ENCODE results near the gene TTC38.
"Not testable (repeated sequence)": the region's sequence is repeated elsewhere in the genome, so short reads cannot be mapped to it uniquely, and the experiment has no call there.

Gene TTC38

DNA sequence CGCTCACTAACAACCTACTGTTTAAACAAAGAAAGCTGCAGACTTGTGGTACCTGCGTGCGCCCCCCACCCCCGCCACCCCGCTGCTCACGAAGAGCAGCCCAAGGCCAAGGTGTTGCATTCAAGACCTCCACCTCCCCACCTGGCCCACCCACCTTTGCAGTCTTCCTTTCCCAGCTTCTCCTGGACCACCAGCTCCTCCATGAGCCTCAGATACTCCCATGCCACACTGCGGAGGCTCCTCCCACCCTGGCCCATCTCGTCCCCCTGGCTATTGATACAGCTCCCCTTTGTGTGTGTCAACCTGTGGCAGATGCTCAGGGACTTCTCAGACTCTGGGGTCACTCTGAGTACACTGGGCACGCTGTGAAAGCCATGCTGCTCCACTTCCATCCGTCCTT lies 21.6 kb upstream of the TTC38 start:
- no peak for DNase-seq (ENCODE audit: low read depth)

DNA sequence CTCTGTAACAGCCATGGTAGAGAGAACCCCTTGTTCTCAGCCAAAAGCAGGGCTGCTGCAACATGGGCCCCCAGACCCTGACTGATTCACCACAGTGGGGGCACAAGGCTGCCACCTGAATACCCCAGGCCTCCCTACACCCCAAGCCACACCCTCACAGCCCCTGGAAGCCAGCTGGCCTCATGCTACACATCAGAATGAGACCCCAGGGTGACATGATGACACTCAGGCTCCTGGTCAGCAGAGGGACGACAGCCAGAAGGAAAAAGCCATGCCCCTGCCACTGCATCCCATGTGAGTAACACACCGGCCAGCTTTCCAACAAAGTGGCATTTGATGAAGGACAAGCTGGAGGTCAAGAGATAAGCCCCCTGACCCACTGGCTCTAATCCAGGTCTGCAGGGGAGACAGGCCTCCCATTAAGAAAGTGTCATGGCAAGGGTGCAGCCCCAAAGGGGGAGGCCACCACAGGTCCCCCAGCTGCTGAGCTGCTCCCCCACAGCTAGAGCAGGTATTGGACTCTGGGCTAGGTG lies 20.3 kb upstream of the TTC38 start:
- DNase-seq (ENCODE audit: low read depth): no peak

DNA sequence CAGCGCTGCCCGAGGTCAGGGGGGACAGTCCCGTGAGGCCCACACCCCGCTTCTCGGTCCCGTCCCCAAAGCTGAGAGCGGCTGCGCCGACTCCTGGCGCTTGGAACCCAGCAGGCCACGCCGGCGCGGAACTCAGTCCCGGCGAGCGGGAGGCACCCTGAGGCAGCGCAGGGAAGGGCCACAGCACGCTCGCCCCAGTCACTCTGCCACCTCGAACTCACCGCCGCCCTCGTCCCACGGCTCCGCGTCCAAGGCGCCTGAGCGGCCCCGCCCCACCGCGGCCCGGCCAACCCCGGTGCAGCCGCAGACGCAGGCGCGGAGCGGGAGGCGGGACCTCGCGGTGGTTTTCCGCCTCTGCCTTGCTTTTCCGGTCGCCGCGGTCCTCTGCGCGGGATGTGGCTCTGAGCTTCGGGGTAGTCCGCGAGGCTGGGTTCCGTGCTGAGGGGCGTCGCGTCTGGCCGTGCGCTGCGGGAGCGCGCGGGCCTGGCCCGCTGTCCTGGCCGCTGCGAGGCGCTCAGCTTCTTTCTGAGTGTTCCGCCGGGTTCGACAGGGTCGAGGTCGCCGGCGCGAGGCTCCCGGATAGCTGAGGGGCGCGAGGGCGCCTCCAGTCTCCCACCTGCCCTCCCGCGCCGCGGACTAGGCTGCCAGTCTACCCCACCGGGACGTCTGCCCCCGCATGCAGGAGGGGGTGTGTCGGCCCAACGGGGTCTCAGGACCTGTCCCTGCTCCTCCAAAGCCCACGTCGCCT lies 17.6 kb upstream of the TTC38 start, which contains the start of gene CDPF1:
CDPF1 (minus strand) TSS at position 259 of the 748 bp plus-strand sequence. CDS start 2,009 bp downstream, outside the sequence.
- DNase-seq (ENCODE audit: low read depth): peak; percentile 71

DNA sequence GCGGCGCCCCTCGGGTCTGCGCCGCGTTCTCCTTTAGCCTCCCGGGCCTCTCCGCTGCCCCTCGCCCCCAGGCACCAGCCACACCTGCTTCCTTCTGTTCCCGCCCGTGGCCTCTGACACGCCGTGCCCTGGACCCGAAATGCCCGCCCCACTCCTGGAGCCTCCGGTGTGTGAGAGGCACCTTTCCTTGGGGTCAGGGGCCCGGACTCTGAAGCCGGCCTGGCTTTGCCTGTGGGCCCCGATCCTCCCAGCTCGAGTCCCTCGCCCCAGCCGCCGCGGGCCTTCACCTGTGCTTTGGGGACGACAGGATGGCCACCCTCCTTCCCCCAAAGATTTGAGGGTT lies 17.1 kb upstream of the TTC38 start:
- DNase-seq (ENCODE audit: low read depth): no peak

- DNase-seq (ENCODE audit: low read depth): no peak
Observed at GRCh38 chr22:46251266-46251665, 16.5 kb upstream of the TTC38 start.

DNA sequence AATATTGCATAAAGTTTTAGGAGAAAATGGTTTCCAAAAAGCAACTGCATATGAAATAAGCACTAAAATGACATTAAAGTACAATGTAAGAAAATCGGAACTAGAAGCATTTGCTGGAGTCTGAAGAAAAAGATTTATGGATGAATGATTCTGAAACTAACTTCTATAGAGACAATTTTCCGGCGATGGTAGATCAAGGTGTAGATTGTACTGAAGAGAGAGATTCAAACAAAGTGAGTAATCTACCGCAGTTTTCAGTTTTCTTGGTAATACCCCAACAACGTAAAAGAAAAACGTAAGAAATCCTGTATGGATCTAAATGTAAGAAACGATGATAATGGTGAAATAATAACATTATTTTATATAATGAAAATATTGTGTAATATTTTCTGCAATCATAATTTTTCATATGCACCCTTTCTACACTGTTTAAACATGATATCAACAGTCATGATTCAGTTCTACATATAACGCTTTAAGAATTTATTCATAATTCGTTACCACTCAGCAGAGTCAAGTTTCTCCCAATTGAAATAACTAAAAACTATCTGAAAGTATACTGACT lies 15.9 kb upstream of the TTC38 start:
- no peak for DNase-seq (ENCODE audit: low read depth)

- peak; percentile 91 for DNase-seq (ENCODE audit: low read depth)
Observed at GRCh38 chr22:46256358-46256958, 11.3 kb upstream of the TTC38 start.

DNA sequence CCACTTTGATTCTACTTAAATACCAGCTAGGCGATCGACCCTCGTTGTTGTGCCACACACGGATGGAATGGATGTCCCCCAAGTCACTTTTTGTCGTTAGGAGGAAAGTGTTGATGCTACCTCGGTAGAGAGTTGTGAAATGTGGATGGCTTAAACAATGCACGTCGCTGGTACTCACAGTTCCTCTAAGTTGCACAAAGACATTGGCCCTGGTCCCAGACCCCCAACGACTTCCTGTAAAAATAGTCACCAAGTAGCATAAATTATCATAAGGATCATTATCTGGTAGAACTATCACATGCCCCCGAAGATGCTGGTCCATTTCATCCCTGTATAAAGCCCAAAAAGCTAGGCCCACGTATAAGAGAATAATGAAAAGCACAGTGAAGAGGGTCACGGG lies 8.4 kb upstream of the TTC38 start:
- DNase-seq (ENCODE audit: low read depth): no peak

DNA sequence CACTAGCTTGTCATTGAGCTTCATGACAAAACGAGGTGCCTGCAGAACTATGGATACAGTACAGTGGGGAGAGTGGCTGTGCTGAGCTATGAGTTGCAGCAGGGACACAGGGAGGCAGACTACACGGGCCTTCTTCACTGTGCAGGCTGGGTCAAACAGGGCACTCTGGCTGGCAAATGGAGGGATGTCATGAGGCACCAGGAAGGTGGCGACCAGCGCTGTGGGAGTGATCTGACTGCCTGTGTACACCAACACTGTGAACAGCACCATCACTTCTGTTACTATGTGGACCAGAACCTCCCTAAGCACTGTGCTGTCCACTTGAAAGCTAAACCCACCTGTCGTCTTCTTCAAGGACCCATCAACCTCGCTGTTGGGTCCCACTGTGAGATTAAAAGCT lies 7.8 kb upstream of the TTC38 start:
- DNase-seq (ENCODE audit: low read depth): no peak

DNA sequence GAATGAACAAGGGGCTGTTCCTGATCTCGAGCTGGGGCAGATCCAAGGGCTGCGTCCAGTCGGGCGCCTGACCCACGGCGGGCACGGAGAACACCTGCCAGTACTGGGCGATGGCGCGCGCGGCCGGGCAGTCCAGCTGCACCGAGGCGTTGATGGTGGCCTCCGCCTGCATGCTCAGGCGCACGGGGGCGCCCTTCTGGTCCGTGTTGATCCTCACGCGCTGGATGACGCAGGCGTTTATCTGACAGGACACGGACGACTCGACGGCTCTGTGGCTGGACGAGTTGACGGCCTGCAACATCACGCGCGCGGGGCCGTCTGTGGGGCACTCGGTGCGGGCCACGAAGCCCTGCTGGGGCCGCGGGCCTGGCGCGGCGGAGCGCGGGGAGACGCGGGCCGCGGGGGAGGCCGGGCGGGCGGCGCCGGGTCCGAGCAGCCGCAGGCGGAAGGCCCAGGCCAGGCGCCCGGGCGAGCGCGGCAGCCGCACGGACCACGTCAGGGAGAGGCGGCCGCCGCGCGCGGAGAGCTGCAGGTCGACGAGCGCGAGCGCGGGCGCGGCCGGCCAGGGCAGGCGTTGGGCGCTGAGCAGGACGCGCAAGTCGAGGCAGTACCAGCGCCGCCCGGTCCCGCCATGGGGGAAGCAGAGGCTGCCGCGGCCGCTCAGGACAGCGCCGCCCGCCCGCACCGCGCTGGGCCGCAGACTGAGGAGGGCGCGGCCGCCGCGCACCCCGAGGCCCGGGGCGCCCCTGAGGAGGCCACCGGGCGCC lies 5.2 kb upstream of the TTC38 start:
- DNase-seq (ENCODE audit: low read depth): peak; percentile 49

GRCh38 chr22:46263216-46263590 lies 4.6 kb upstream of the TTC38 start, which contains the start of gene PKDREJ:
Gene PKDREJ, minus strand, starts transcription at chr22:46263343. Its CDS starts 21 bp downstream, at chr22:46263322.
- no peak for DNase-seq (ENCODE audit: low read depth)

DNA sequence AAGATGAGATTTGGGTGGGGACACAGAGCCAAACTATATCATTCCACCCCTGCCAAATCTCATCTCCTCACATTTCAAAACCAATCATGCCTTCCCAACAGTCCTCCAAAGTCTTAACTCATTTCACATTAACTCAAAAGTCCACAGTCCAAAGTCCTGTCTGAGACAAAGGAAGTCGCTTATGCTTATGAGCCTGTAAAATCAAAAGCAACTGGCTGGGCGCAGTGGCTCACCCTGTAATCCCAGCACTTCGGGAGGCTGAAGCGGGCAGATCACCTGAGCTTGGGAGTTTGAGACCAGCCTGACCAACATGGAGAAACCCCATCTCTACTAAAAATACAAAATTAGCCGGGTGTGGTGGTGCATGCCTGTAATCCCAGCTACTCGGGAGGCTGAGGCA lies 3.3 kb upstream of the TTC38 start:
- DNase-seq (ENCODE audit: low read depth): not testable (repeated sequence)

GRCh38 chr22:46265627-46266026 lies 2.2 kb upstream of the TTC38 start:
- DNase-seq (ENCODE audit: low read depth): not testable (repeated sequence)

DNA sequence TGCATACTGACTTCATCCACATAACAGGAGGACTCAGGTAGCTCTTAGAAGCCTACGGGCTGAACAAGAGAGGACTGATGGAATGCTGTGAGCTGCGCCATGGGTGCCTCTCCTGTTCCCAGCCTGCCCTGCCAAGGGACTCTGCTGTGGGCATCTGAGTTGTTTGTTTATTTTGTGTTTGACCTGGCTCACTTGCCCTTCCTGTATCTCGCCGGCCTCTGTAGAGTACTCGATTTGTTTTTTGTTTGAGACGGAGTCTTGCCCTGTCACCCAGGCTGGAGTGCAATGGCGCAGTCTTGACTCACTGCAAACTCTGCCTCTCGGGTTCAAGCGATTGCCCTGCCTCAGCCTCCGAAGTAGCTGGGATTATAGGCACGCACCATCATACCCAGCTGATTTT lies 1.8 kb downstream of the TTC38 start:
- DNase-seq (ENCODE audit: low read depth): no peak

- no peak for DNase-seq (ENCODE audit: low read depth)
Observed at GRCh38 chr22:46272196-46272595, 4.4 kb downstream of the TTC38 start.

GRCh38 chr22:46272762-46273431 lies 5.1 kb downstream of the TTC38 start:
- no peak for DNase-seq (ENCODE audit: low read depth)

DNA sequence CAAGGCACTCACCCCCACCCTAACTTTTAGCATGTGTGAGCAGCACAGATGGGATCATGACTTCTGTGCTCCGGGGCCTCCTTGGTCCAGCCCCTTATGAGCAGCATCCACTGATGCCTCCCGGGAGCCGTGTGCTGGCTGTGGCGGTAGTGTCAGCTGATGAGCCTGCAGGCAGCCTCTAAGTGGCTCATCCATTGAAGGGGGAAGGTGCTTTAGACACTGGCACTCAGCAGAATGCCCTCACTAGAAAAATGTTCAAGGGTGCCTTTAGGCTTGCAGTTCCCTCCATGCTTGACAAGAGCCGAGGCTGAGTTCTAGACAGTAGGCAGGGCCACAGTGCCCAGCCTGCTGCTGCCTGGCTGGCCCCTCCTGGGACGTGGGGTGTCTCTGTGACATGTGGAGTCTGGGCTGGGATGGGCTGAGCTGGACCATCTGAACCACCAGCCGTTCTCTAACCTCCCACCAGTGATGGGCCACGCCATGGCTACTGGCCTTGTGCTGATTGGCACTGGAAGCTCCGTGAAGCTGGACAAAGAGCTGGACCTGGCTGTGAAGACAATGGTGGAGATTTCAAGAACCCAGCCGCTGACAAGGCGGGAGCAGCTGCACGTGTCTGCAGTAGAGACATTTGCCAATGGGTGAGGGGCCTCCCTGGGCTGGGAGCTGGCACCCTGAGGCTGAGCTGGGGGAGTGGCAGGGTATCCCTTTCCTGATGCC lies 5.8 kb downstream of the TTC38 start:
- no peak for DNase-seq (ENCODE audit: low read depth)

DNA sequence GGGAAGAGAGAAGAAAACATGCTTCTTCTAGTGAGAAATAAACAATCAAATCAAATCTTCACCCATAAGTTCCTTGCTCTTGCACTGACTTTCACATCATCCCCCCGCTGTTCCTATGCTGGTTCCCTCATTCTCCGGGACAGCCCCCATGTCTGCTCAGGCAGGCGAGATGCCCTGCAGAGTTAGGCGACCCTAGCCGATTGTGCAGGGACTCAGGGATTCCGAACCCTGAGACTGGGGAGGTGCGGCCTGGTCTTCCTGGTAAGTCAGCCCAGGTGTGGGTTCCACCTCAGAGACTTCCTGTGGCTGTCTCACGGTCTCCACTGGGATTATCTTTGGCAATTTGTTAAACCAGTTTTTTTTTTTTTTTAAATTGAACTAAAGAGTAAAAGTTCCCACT lies 6.6 kb downstream of the TTC38 start:
- DNase-seq (ENCODE audit: low read depth): no peak

DNA sequence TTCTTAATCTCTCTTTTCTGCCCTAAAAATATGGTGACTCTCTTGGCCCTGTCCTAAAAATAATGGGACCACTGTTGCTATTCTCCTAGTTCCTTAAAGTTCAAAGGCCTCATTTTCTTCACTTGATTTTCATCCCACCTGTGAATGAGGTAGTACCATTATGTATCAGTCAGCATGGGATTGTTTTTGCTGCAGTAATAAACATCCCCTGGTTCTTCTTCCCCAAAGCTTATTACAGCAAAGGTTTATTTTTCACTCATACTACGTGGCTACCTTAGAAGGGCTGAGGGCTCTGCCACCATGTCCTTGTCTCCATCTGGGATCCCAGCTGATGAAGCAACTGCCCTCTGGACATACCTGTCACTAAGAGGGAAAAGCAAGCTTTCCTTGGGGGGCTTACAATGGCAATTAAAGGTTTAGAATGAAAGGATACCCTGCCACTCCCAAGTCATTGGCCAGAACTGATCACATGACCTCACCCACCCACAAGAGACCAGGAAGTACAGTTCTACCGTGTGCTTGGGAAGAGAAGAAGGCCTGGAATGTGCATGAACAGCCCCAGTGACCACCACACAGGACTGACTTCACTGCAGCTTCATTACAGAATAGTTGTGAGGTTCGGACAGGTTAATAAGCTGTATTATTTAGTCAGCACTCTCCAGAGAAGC lies 7.8 kb downstream of the TTC38 start:
- DNase-seq (ENCODE audit: low read depth): no peak

DNA sequence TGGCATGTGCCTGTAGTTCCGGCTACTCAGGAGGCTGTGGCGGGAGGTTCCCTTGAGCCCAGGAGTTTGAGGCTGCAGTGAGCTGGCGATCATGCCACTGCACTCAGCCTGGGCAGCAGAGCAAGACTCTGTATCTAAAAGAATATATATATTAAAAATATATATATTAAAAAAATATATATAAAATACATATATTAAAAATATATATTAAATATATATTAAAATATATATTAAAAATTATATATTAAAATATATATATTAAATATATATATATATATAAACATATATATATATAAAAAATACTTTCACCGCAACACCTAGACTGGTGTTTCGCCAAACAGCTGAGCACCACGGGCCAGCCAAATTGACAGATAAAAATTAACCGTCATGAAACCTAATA lies 8.8 kb downstream of the TTC38 start:
- DNase-seq (ENCODE audit: low read depth): no peak
